SK-N-SH treated with all-trans-retinoic acid at 6 μM for 48 hours (cell line): Measurements from ENCODE around the gene KRTAP4-7.
A peak's percentile ranks its signal among the peaks of the same experiment; 100 is the strongest.

ENCODE experiments used
- ATAC-seq: fragments of 200-7000 bp; cut with Tn5 transposase; 3 replicates; pipeline ENCODE4 v1.9.1; 2020; ENCODE audit warnings: mild to moderate bottlenecking, moderate library complexity
- ARNTL ChIP-seq: fragments of 450-650 bp; formaldehyde crosslinking; IDR thresholded peaks from 2 replicates; pipeline ENCODE4 v1.5.0; 2020; ENCODE audit warnings: low read depth, mild to moderate bottlenecking, moderate library complexity, borderline replicate concordance
- BACH2 ChIP-seq: fragments of 250-450 bp; sonication (Bioruptor Pico); IDR thresholded peaks from 2 replicates; pipeline ENCODE4 v1.9.0; 2021; ENCODE audit warnings: mild to moderate bottlenecking, borderline replicate concordance
- CREB5 ChIP-seq: fragments of 250-450 bp; sonication (Bioruptor Pico); IDR thresholded peaks from 2 replicates; pipeline ENCODE4 v1.5.1; 2020; ENCODE audit warnings: low read depth, mild to moderate bottlenecking, moderate library complexity
- CSDC2 ChIP-seq: fragments of 250-450 bp; sonication (Bioruptor Pico); IDR thresholded peaks from 2 replicates; pipeline ENCODE4 v1.5.0; 2020; ENCODE audit warnings: mild to moderate bottlenecking, moderate library complexity
- CSRNP3 ChIP-seq: fragments of 250-450 bp; sonication (Bioruptor Pico); IDR thresholded peaks from 2 replicates; pipeline ENCODE4 v1.5.1; 2021; ENCODE audit warnings: mild to moderate bottlenecking, moderate library complexity
- ESRRG ChIP-seq: fragments of 250-450 bp; sonication (Bioruptor Pico); IDR thresholded peaks from 2 replicates; pipeline ENCODE4 v1.6.1; 2021; ENCODE audit warnings: mild to moderate bottlenecking
- GLIS3 ChIP-seq: fragments of 250-450 bp; sonication (Bioruptor Pico); IDR thresholded peaks from 2 replicates; pipeline ENCODE4 v1.5.0; 2020; ENCODE audit warnings: mild to moderate bottlenecking, moderate library complexity
- ISL1 ChIP-seq: fragments of 250-450 bp; sonication (Bioruptor Pico); IDR thresholded peaks from 2 replicates; pipeline ENCODE4 v2.1.2; 2022; ENCODE audit warnings: mild to moderate bottlenecking, moderate library complexity
- OSR1 ChIP-seq: fragments of 250-450 bp; sonication (Bioruptor Pico); IDR thresholded peaks from 2 replicates; pipeline ENCODE4 v1.8.0; 2022; ENCODE audit warnings: moderate library complexity, mild to moderate bottlenecking, inconsistent platforms
- PATZ1 ChIP-seq: fragments of 250-450 bp; sonication (Bioruptor Pico); IDR thresholded peaks from 2 replicates; pipeline ENCODE4 v1.8.0; 2020; ENCODE audit warnings: mild to moderate bottlenecking, moderate library complexity, borderline replicate concordance
- POU6F1 ChIP-seq: fragments of 250-450 bp; sonication (Bioruptor Pico); IDR thresholded peaks from 2 replicates; pipeline ENCODE4 v1.8.0; 2021; ENCODE audit warnings: low read depth, mild to moderate bottlenecking, moderate library complexity, borderline replicate concordance
- PPARA ChIP-seq: fragments of 250-450 bp; sonication (Bioruptor Pico); IDR thresholded peaks from 2 replicates; pipeline ENCODE4 v1.5.0; 2020; ENCODE audit warnings: mild to moderate bottlenecking, borderline replicate concordance
- RARB ChIP-seq: fragments of 250-450 bp; sonication (Bioruptor Pico); IDR thresholded peaks from 2 replicates; pipeline ENCODE4 v1.8.0; 2021; ENCODE audit warnings: mild to moderate bottlenecking, moderate library complexity
- SNAI2 ChIP-seq: fragments of 250-450 bp; sonication (Bioruptor Pico); IDR thresholded peaks from 2 replicates; pipeline ENCODE4 v1.5.0; 2020; ENCODE audit warnings: mild to moderate bottlenecking, moderate library complexity
- TCF4 ChIP-seq: fragments of 250-450 bp; sonication (Bioruptor Pico); IDR thresholded peaks from 2 replicates; pipeline ENCODE4 v1.8.0; 2021; ENCODE audit warnings: mild to moderate bottlenecking, moderate library complexity, borderline replicate concordance
- TSHZ2 ChIP-seq: fragments of 250-450 bp; sonication (Bioruptor Pico); IDR thresholded peaks from 2 replicates; pipeline ENCODE4 v1.5.0; 2020; ENCODE audit warnings: mild to moderate bottlenecking, moderate library complexity
- ZC3H10 ChIP-seq: fragments of 250-450 bp; sonication (Bioruptor Pico); IDR thresholded peaks from 2 replicates; pipeline ENCODE4 v1.5.1; 2021; ENCODE audit warnings: mild to moderate bottlenecking, moderate library complexity
- ZFP3 ChIP-seq: fragments of 250-450 bp; sonication (Bioruptor Pico); IDR thresholded peaks from 2 replicates; pipeline ENCODE4 v1.5.0; 2020; ENCODE audit warnings: mild to moderate bottlenecking, moderate library complexity
- ZFP30 ChIP-seq: fragments of 450-650 bp; formaldehyde crosslinking; IDR thresholded peaks from 2 replicates; pipeline ENCODE4 v1.5.0; 2022; ENCODE audit warnings: mild to moderate bottlenecking, moderate library complexity
- ZNF565 ChIP-seq: fragments of 450-650 bp; formaldehyde crosslinking; conservative IDR thresholded peaks from 2 replicates; pipeline ENCODE4 v1.5.0; 2020; ENCODE audit warnings: low read depth, mild to moderate bottlenecking, moderate library complexity
- ZNF70 ChIP-seq: fragments of 450-650 bp; formaldehyde crosslinking; IDR thresholded peaks from 2 replicates; pipeline ENCODE4 v1.5.0; 2020; ENCODE audit warnings: mild to moderate bottlenecking, moderate library complexity
- ZNF8 ChIP-seq: fragments of 450-650 bp; formaldehyde crosslinking; IDR thresholded peaks from 2 replicates; pipeline ENCODE4 v1.5.0; 2020; ENCODE audit warnings: mild to moderate bottlenecking, moderate library complexity

The KRTAP4-7 gene

GRCh38 chr17:41060052-41060604 lies 23.8 kb upstream of the KRTAP4-7 start, which contains the start of gene KRTAP2-3:
Gene KRTAP2-3 (minus strand): TSS chr17:41060114. CDS start chr17:41060050, 64 bp downstream.
- peak; percentile 74 for ATAC-seq
- no peak for TF ChIP-seq PPARA (CRISPR knock-in tag)
- no peak for TF ChIP-seq TSHZ2
- no peak for TF ChIP-seq ZFP30 (CRISPR knock-in tag)
- no peak for TF ChIP-seq RARB (CRISPR knock-in tag)
- TF ChIP-seq ZNF70, result no peak
- no peak for TF ChIP-seq SNAI2
- TF ChIP-seq TCF4 (CRISPR knock-in tag), result no peak
- TF ChIP-seq BACH2 (CRISPR knock-in tag), result no peak
- no peak for TF ChIP-seq ZFP3 (CRISPR knock-in tag)
- no peak for TF ChIP-seq GLIS3
- no peak for TF ChIP-seq ARNTL
- TF ChIP-seq ESRRG (CRISPR knock-in tag), result no peak
- no peak for TF ChIP-seq CREB5 (CRISPR knock-in tag)
- no peak for TF ChIP-seq PATZ1 (CRISPR knock-in tag)
- TF ChIP-seq CSRNP3, result no peak
- no peak for TF ChIP-seq CSDC2 (CRISPR knock-in tag)
- no peak for TF ChIP-seq ISL1 (CRISPR knock-in tag)

GRCh38 chr17:41061964-41062363 lies 22.0 kb upstream of the KRTAP4-7 start:
- TF ChIP-seq CSDC2 (CRISPR knock-in tag), result no peak
- no peak for TF ChIP-seq ARNTL
- no peak for TF ChIP-seq TCF4 (CRISPR knock-in tag)
- no peak for TF ChIP-seq ISL1 (CRISPR knock-in tag)
- no peak for TF ChIP-seq PATZ1 (CRISPR knock-in tag)
- no peak for TF ChIP-seq ZC3H10 (CRISPR knock-in tag)
- no peak for TF ChIP-seq OSR1 (CRISPR knock-in tag)
- no peak for TF ChIP-seq ZNF565 (CRISPR knock-in tag)
- no peak for TF ChIP-seq PPARA (CRISPR knock-in tag)
- no peak for TF ChIP-seq ZFP3 (CRISPR knock-in tag)
- TF ChIP-seq POU6F1 (CRISPR knock-in tag), result no peak
- TF ChIP-seq ZNF70, result no peak
- TF ChIP-seq BACH2 (CRISPR knock-in tag), result no peak
- no peak for TF ChIP-seq TSHZ2
- TF ChIP-seq ZNF8, result no peak

More at GRCh38 chr17:41061964-41062363, 22.0 kb upstream of the KRTAP4-7 start:
- peak; percentile 46 for ATAC-seq
